GDM1 (cell line): ENCODE results near the gene ELSPBP1.
"Not testable (repeated sequence)": the region's sequence is repeated elsewhere in the genome, so short reads cannot be mapped to it uniquely, and the experiment has no call there.

Experiments used
- DNase-seq: peaks from one replicate; lab custom pipeline; 2025; lab: John Stamatoyannopoulos, UW

Gene ELSPBP1

GRCh38 chr19:47994209-47994802 lies at the start of gene ELSPBP1:
ELSPBP1 (plus strand) TSS chr19:47994632; CDS start chr19:48008668, 14,036 bp downstream.
- DNase-seq: no peak

GRCh38 chr19:47949852-47950521 lies 44.4 kb upstream of the ELSPBP1 start:
- DNase-seq: not testable (repeated sequence)

GRCh38 chr19:47952132-47952531 lies 42.3 kb upstream of the ELSPBP1 start:
- DNase-seq: not testable (repeated sequence)

- DNase-seq: not testable (repeated sequence)
These were observed 38.5 kb upstream of the ELSPBP1 start for GRCh38 chr19:47955936-47956335.

GRCh38 chr19:47973529-47973928 lies 20.9 kb upstream of the ELSPBP1 start:
- no peak for DNase-seq

- DNase-seq: no peak
These were observed 3.1 kb upstream of the ELSPBP1 start for GRCh38 chr19:47991191-47991808.

GRCh38 chr19:47992070-47992469 lies 2.4 kb upstream of the ELSPBP1 start, which contains the start of gene BSPH1:
BSPH1 (minus strand) TSS chr19:47992170; CDS start chr19:47992081, 89 bp downstream.
- no peak for DNase-seq

GRCh38 chr19:47996230-47996727 lies 1.8 kb downstream of the ELSPBP1 start:
- no peak for DNase-seq

- no peak for DNase-seq
These were observed 4.4 kb downstream of the ELSPBP1 start for GRCh38 chr19:47998800-47999199.

GRCh38 chr19:48000846-48001245 lies 6.4 kb downstream of the ELSPBP1 start:
- DNase-seq: no peak

GRCh38 chr19:48004236-48004635 lies 9.8 kb downstream of the ELSPBP1 start:
- no peak for DNase-seq

- DNase-seq: no peak
These were observed 12.3 kb downstream of the ELSPBP1 start for GRCh38 chr19:48006762-48007161.

- no peak for DNase-seq
These were observed 16.7 kb downstream of the ELSPBP1 start for GRCh38 chr19:48010932-48011758.

GRCh38 chr19:48020686-48021085 lies 26.3 kb downstream of the ELSPBP1 start:
- no peak for DNase-seq

GRCh38 chr19:48023011-48023410 lies 28.6 kb downstream of the ELSPBP1 start:
- no peak for DNase-seq

GRCh38 chr19:48023518-48023917 lies 29.1 kb downstream of the ELSPBP1 start:
- no peak for DNase-seq

GRCh38 chr19:48025480-48025879 lies 31.0 kb downstream of the ELSPBP1 start:
- no peak for DNase-seq

- DNase-seq: no peak
These were observed 35.0 kb downstream of the ELSPBP1 start for GRCh38 chr19:48029431-48029830.

- DNase-seq: no peak
These were observed 35.6 kb downstream of the ELSPBP1 start for GRCh38 chr19:48030073-48030472.

- DNase-seq: no peak
These were observed 39.2 kb downstream of the ELSPBP1 start for GRCh38 chr19:48033604-48034003.

- no peak for DNase-seq
These were observed 42.3 kb downstream of the ELSPBP1 start for GRCh38 chr19:48036765-48037164.
